ENCODE results near the gene RAB40C.

The RAB40C gene

GRCh38 chr16:576197-576822 lies 13.6 kb upstream of the RAB40C start:
- no peak for DNase-seq (ENCODE audit: low read depth in 1 of 2, low spot score in 1 of 2)
- H3K27me3 ChIP-seq (ENCODE audit: insufficient read depth, poor library complexity, severe bottlenecking) = no peaks in the 10 kb centered on the region
- TF ChIP-seq POLR2AphosphoS5 (IDR thresholded peaks at IDR 0.05; ENCODE audit: low read depth) = no peak
- no peak for TF ChIP-seq SPI1 (IDR thresholded peaks at IDR 0.05; ENCODE audit: borderline replicate concordance, low read depth)
- TF ChIP-seq CTCF (IDR thresholded peaks at IDR 0.05; ENCODE audit: insufficient read depth, low read length) = no peak
- TF ChIP-seq GABPA (IDR thresholded peaks at IDR 0.05; ENCODE audit: low read depth) = no peak
- no peak for TF ChIP-seq REST (IDR thresholded peaks at IDR 0.05; ENCODE audit: insufficient replicate concordance, low read depth)
- no peak overlapping the region for H3K4me3 ChIP-seq (replicated peaks; ENCODE audit: insufficient read depth, low read length)
- H3K27ac ChIP-seq (replicated peaks) = no peak overlapping the region

GRCh38 chr16:576823-577201 lies 13.1 kb upstream of the RAB40C start:
- DNase-seq (ENCODE audit: low read depth in 1 of 2, low spot score in 1 of 2) = no peak
- TF ChIP-seq POLR2AphosphoS5 (IDR thresholded peaks at IDR 0.05; ENCODE audit: low read depth) (no peak; the same call in 1 of the 2 replicates), CTCF (IDR thresholded peaks at IDR 0.05; ENCODE audit: insufficient read depth, low read length) (no peak), GABPA (IDR thresholded peaks at IDR 0.05; ENCODE audit: low read depth) (no peak), SPI1 (IDR thresholded peaks at IDR 0.05; ENCODE audit: borderline replicate concordance, low read depth) (no peak), REST (IDR thresholded peaks at IDR 0.05; ENCODE audit: insufficient replicate concordance, low read depth) (no peak)
- Histone ChIP-seq H3K27ac (replicated peaks) (no peak overlapping the region), H3K27me3 (ENCODE audit: insufficient read depth, poor library complexity, severe bottlenecking) (no peaks in the 10 kb centered on the region), H3K4me3 (replicated peaks; ENCODE audit: insufficient read depth, low read length) (no peak overlapping the region)

- no peaks in the 10 kb centered on the region for H3K27me3 ChIP-seq (ENCODE audit: insufficient read depth, poor library complexity, severe bottlenecking)
- H3K27ac ChIP-seq (replicated peaks) = no peak overlapping the region
- DNase-seq (ENCODE audit: low read depth in 1 of 2, low spot score in 1 of 2) = no peak
- TF ChIP-seq GABPA (IDR thresholded peaks at IDR 0.05; ENCODE audit: low read depth) (no peak), REST (IDR thresholded peaks at IDR 0.05; ENCODE audit: insufficient replicate concordance, low read depth) (no peak), CTCF (IDR thresholded peaks at IDR 0.05; ENCODE audit: insufficient read depth, low read length) (no peak), POLR2AphosphoS5 (IDR thresholded peaks at IDR 0.05; ENCODE audit: low read depth) (no peak), SPI1 (IDR thresholded peaks at IDR 0.05; ENCODE audit: borderline replicate concordance, low read depth) (no peak)
- no peak overlapping the region for H3K4me3 ChIP-seq (replicated peaks; ENCODE audit: insufficient read depth, low read length)
Measured at GRCh38 chr16:577796-578195, 12.1 kb upstream of the RAB40C start.

Measured in HL-60 (cell line).